Measurements from ENCODE around the gene MT2A. TPM values are rescaled to one million over a fixed set of nuclear protein-coding genes. Genes with fewer than 3 reads are reported as not detected.

MT2A gene
- total and polyA plus RNA-seq, 2 of the 13 experiments (the other 11 are each of a cell fraction or from before 2014, with no cell fraction given), result 135 to 371 TPM

- TF ChIP-seq ZGPAT (CRISPR knock-in tag; IDR thresholded peaks at IDR 0.05), result 0 out of 2 replicates have a peak, but pooled peaks have one; percentile 37
- TF ChIP-seq ZNF75D (CRISPR knock-in tag; IDR thresholded peaks at IDR 0.05; ENCODE audit: borderline replicate concordance), result no peak
- no peak for TF ChIP-seq RFX1 (IDR thresholded peaks at IDR 0.05)
- TF ChIP-seq, protein P1, sequence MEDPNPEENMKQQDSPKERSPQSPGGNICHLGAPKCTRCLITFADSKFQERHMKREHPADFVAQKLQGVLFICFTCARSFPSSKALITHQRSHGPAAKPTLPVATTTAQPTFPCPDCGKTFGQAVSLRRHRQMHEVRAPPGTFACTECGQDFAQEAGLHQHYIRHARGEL (CRISPR knock-in tag; IDR thresholded peaks at IDR 0.05), result no peak
- no peak for TF ChIP-seq NFYC (CRISPR knock-in tag; IDR thresholded peaks at IDR 0.05)
- no peak for TF ChIP-seq TCF7L2 (IDR thresholded peaks at IDR 0.05; ENCODE audit: low read depth, low read length)
- 0 out of 2 replicates have a peak, but pooled peaks have one; percentile 52 for TF ChIP-seq CHCHD3 (CRISPR knock-in tag; IDR thresholded peaks at IDR 0.05)
- no peak for TF ChIP-seq ZNF512 (CRISPR knock-in tag; IDR thresholded peaks at IDR 0.05)
- no peak for TF ChIP-seq RXRB (CRISPR knock-in tag; IDR thresholded peaks at IDR 0.05; ENCODE audit: borderline replicate concordance)
- TF ChIP-seq, protein P2, sequence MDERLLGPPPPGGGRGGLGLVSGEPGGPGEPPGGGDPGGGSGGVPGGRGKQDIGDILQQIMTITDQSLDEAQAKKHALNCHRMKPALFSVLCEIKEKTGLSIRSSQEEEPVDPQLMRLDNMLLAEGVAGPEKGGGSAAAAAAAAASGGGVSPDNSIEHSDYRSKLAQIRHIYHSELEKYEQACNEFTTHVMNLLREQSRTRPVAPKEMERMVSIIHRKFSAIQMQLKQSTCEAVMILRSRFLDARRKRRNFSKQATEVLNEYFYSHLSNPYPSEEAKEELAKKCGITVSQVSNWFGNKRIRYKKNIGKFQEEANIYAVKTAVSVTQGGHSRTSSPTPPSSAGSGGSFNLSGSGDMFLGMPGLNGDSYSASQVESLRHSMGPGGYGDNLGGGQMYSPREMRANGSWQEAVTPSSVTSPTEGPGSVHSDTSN (CRISPR knock-in tag; IDR thresholded peaks at IDR 0.05), result no peak
- no peak for TF ChIP-seq CEBPG (CRISPR knock-in tag; IDR thresholded peaks at IDR 0.05)
- TF ChIP-seq TBL1XR1 (IDR thresholded peaks at IDR 0.05; ENCODE audit: borderline replicate concordance, low read length, partially characterized antibody), result no peak
- TF ChIP-seq, protein P3, sequence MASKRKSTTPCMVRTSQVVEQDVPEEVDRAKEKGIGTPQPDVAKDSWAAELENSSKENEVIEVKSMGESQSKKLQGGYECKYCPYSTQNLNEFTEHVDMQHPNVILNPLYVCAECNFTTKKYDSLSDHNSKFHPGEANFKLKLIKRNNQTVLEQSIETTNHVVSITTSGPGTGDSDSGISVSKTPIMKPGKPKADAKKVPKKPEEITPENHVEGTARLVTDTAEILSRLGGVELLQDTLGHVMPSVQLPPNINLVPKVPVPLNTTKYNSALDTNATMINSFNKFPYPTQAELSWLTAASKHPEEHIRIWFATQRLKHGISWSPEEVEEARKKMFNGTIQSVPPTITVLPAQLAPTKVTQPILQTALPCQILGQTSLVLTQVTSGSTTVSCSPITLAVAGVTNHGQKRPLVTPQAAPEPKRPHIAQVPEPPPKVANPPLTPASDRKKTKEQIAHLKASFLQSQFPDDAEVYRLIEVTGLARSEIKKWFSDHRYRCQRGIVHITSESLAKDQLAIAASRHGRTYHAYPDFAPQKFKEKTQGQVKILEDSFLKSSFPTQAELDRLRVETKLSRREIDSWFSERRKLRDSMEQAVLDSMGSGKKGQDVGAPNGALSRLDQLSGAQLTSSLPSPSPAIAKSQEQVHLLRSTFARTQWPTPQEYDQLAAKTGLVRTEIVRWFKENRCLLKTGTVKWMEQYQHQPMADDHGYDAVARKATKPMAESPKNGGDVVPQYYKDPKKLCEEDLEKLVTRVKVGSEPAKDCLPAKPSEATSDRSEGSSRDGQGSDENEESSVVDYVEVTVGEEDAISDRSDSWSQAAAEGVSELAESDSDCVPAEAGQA (IDR thresholded peaks at IDR 0.05; ENCODE audit: low read depth), result no peak
- TF ChIP-seq, protein P3 (CRISPR knock-in tag; IDR thresholded peaks at IDR 0.05; ENCODE audit: borderline replicate concordance), result no peak
- TF ChIP-seq DPF2 (CRISPR knock-in tag; IDR thresholded peaks at IDR 0.05; ENCODE audit: borderline replicate concordance, low read depth), result 0 out of 2 replicates have a peak, but pooled peaks have one; percentile 21
- TF ChIP-seq, protein P4, sequence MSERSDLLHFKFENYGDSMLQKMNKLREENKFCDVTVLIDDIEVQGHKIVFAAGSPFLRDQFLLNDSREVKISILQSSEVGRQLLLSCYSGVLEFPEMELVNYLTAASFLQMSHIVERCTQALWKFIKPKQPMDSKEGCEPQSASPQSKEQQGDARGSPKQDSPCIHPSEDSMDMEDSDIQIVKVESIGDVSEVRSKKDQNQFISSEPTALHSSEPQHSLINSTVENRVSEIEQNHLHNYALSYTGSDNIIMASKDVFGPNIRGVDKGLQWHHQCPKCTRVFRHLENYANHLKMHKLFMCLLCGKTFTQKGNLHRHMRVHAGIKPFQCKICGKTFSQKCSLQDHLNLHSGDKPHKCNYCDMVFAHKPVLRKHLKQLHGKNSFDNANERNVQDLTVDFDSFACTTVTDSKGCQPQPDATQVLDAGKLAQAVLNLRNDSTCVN (CRISPR knock-in tag; IDR thresholded peaks at IDR 0.05; ENCODE audit: borderline replicate concordance), result no peak
Measured at GRCh38 chr16:56610017-56610608, 1.7 kb downstream of the MT2A start (continued).
